ENCODE results near the gene RANGAP1.

The RANGAP1 gene, protein sequence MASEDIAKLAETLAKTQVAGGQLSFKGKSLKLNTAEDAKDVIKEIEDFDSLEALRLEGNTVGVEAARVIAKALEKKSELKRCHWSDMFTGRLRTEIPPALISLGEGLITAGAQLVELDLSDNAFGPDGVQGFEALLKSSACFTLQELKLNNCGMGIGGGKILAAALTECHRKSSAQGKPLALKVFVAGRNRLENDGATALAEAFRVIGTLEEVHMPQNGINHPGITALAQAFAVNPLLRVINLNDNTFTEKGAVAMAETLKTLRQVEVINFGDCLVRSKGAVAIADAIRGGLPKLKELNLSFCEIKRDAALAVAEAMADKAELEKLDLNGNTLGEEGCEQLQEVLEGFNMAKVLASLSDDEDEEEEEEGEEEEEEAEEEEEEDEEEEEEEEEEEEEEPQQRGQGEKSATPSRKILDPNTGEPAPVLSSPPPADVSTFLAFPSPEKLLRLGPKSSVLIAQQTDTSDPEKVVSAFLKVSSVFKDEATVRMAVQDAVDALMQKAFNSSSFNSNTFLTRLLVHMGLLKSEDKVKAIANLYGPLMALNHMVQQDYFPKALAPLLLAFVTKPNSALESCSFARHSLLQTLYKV

DNA sequence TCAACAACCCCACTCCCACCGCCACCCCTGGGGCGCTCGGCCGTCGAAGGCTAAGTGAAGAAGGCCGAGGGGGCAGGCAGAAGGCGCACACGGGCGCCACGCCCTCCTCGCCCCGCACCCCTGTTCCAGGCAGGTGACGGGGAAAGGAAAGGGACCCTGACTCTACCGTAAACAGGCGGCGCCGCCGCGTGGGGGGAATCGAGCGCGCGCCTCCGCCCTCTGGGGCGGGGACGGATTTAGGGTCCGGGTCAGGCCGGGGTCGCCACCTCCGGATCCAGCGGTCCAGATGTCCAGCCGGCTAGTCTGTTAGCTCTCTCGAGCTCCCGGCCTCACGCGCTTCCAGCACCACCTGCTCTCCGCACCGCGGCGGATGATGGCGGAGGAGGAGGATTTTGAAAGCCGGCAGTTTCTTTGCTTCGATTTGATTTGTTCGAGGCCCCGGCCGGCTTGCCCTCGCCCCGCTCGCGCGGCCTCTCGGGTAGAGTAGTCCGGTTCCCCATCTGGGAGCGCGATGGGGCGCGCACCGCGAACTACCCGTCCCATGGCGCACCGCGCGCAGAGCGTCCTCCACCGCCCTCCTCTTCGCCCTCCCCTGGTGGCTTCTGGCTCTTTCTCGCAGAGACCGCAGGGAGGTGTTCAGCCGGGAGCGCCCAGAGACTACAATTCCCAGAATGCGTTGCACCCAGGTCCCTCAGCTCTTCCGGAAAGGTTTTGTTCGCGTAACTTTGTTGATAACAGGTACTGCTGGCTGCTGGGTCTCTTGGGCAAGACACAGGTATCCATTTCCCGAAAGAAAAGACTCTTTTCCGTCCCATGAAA is at the start of gene RANGAP1:
RANGAP1 (minus strand) TSS at position 368 of the 819 bp plus-strand sequence. CDS start 5,143 bp downstream, outside the sequence.
- peak; percentile 100 for DNase-seq (ENCODE audit: low read depth, low spot score)

- DNase-seq (ENCODE audit: low read depth, low spot score): no peak
These were observed 49.1 kb upstream of the RANGAP1 start for GRCh38 chr22:41334951-41335635.

DNA sequence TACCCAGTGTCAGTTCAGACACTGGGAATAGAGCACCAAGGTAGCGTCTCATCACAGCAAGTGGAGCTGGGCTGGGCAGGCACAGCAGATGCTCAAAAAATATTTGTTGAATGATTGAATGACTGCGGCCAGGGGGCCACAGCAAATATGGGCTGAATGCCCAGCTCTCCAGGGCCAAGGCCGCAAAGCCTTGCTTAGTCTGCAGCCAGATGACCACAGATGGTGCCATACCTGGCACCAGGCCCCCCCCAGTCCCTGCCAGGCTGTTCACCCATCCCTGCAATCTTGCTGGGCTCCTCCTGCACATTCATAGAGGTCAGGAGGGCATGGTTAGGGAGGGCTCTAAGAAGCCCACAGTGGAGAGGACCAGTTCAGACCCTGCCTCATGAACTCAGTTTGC is 48.2 kb upstream of the RANGAP1 start:
- DNase-seq (ENCODE audit: low read depth, low spot score): no peak

- DNase-seq (ENCODE audit: low read depth, low spot score): no peak
These were observed 47.8 kb upstream of the RANGAP1 start for GRCh38 chr22:41333806-41334205.

GRCh38 chr22:41332217-41332939 is 46.4 kb upstream of the RANGAP1 start:
- no peak for DNase-seq (ENCODE audit: low read depth, low spot score)

GRCh38 chr22:41330169-41330568 is 44.2 kb upstream of the RANGAP1 start:
- DNase-seq (ENCODE audit: low read depth, low spot score): no peak

GRCh38 chr22:41327124-41327523 is 41.1 kb upstream of the RANGAP1 start:
- no peak for DNase-seq (ENCODE audit: low read depth, low spot score)

- DNase-seq (ENCODE audit: low read depth, low spot score): no peak
These were observed 39.0 kb upstream of the RANGAP1 start for GRCh38 chr22:41324821-41325528.

DNA sequence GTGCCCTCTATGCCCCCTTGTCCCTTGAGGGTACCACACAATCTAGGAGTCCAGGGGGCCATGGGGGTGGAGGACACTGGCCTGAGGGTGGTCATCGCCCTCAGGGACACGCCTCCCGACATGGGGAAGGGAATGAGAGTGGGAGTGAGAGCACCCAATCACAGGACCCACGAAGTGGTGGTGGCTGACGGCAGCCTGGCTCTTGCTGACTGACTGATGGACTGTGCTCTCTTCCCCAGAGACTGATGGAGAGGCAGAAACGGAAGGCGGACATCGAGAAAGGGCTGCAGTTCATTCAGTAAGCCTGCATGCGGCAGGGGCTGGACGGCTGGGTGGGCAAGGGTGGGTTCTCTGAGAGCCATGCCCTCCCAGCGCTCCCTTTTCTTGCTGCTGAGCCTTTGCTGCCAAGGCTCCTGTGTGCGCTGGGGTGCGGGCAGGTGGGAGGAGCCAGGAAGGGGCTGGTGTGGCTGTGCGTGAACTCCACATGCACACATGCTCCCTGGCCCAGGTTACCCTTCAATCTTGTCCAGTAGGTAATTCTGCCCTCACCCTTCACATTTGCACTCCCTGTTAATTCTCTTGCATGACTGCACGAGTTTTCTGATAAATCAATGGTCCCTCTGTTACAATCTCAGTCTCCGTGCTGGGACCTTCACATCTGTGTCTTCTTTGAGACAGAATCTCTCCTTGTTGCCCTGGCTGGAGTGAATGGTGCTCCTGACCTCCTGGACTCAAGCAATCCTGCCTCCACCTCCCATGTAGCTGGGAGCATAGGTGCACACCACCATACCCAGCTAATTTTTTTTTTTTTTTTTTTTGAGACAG is 34.6 kb upstream of the RANGAP1 start:
- no peak for DNase-seq (ENCODE audit: low read depth, low spot score)

DNA sequence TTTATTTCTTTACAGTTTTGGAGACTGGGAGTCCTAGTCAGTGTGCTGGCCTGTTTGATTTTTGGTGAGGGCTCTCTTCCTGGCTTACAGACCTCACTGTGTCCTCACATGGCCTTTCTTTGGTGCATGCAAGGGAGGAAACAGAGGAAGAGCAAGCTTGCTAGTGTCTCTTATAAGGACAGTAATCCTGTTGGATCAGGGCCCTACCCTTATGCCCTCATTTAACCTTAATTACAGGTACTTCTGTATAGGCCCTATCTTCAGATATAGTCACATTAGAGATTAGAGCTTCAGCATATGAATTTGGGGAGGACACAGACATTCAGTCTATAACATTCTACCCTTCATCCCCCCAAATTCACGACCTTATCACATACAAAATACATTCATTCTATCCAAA is 29.6 kb upstream of the RANGAP1 start:
- DNase-seq (ENCODE audit: low read depth, low spot score): no peak

DNA sequence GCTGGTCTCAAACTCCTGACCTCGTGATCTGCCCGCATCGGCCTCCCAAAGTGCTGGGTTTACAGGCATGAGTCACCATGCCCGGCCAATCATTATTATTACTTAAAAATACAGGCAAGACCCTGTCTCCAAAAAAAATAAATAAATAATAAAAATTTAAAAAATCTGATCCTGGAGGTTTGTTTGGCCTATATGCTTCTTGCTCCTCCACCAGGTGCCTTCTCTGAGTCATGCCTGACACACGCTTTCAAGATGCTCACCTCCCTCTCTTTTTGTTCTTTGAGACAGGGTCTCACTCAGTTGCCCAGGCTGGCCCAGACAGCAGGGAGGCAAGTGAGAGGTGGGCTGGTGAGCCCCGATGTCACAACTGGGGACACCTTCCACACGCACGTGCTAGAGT is 28.8 kb upstream of the RANGAP1 start:
- DNase-seq (ENCODE audit: low read depth, low spot score): no peak

GRCh38 chr22:41311487-41311886 is 25.5 kb upstream of the RANGAP1 start:
- DNase-seq (ENCODE audit: low read depth, low spot score): no peak

GRCh38 chr22:41310336-41310735 is 24.3 kb upstream of the RANGAP1 start:
- DNase-seq (ENCODE audit: low read depth, low spot score): no peak

DNA sequence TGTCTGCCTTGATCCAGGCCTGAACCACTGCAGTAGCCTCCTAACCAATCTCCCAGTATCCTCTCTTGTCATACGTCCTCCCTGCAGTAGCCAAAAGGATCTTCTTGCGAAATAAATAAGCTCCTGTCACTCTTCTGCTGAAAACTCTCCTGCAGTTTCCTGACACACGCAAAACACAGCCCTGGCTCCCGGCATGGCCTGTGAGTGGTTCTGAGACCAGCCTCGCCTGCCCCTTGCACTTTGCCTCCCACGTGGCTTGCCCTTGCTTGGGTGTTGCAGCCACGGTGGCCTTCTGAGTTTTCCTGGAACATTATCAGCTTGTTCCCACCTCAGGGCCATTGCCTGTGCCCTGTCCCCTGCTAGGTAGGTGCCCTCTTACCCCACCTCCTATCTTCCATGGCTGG is 22.6 kb upstream of the RANGAP1 start:
- DNase-seq (ENCODE audit: low read depth, low spot score): no peak

DNA sequence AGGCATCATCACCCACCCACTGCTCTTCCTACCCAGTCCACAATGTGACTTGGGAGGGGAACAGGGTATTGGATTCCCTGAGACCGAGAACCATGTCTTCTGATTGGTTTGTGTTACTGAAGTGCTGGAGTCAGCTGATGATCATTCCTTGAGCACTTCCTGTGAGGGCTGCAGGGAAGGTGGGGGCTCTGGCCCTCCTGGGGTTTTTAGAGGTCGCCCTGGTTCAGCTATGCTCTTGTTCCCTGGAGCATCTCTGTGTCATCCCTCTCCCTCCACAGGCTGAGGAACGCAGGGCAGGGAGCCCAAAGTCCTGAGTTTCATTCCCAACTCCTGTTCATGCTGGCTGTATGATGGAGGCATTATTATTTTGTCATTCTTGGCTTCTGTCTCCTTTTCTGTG is 22.1 kb upstream of the RANGAP1 start:
- no peak for DNase-seq (ENCODE audit: low read depth, low spot score)

GRCh38 chr22:41305646-41306045 is 19.7 kb upstream of the RANGAP1 start:
- DNase-seq (ENCODE audit: low read depth, low spot score): peak; percentile 48

- DNase-seq (ENCODE audit: low read depth, low spot score): no peak
These were observed 16.8 kb upstream of the RANGAP1 start for GRCh38 chr22:41302811-41303210.

DNA sequence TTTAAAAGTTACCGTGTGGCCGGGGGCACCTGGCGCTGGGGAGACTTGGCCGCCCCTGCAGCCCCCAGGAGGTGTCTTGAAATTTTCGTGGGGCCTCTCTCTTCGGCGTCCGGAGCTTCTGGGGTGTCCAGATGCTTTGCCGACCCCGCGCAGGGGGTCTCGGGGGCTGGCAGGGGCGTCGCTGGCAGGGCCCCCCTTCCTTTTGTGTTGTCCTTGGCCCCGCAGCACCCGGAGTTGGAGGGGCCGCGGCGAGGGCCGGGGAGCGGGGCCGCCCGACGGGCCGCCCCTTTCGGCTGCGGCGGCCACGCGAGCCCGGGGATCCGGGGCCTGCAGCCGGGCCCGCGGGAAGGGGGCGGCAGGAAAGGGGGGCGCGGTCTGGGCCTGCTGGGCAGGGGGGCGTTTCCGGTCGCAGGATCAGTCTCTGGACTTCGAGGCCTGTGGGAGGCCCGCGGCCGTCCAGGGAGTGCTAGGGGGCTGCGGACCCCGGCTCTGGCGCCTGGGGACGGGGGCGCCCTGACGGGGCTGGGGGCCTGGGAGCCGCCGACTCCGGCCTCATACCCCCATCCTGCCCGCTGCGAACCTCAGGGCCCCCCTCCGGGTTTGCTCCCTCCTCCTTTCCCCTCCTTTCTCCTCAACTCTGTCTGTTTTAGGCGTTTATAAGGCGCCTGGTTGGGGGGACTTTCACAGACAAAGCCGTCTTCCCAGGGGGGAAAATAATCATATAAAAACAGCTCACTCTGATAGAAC is 16.2 kb upstream of the RANGAP1 start:
- peak; percentile 65 for DNase-seq (ENCODE audit: low read depth, low spot score)
